Measurements from ENCODE around the gene ARL6IP4. TPM values are rescaled to one million over a fixed set of nuclear protein-coding genes. Genes with fewer than 3 reads are reported as not detected.

ARL6IP4 gene
- total RNA-seq (168 TPM), polyA plus RNA-seq (ENCODE audit: insufficient read depth, low read depth, low replicate concordance) (362 TPM)
- long read RNA-seq, donor 1, transcript ARL6IP4-220 (6 exons, 1,591 nt) = major isoform, 5 of 82 reads
- long read RNA-seq, donor 1, transcript ARL6IP4-210 (6 exons, 1,491 nt) = major isoform, 5 of 82 reads
- long read RNA-seq, donor 1, partial matches to known transcripts = 28 of 82 reads
- long read RNA-seq, donor 1, other reads (novel, unspliced or antisense) = 18 of 82 reads
- long read RNA-seq, donor 2, transcript ARL6IP4-210 (6 exons, 1,491 nt) = minor isoform, 12 of 119 reads
- long read RNA-seq, donor 2, transcript ARL6IP4-220 (6 exons, 1,591 nt) = major isoform, 20 of 119 reads
- long read RNA-seq, donor 2, partial matches to known transcripts = 55 of 119 reads
- long read RNA-seq, donor 2, other reads (novel, unspliced or antisense) = 15 of 119 reads
- long read RNA-seq, donor 3, transcript ARL6IP4-220 (6 exons, 1,591 nt) = major isoform, 19 of 118 reads
- long read RNA-seq, donor 3, transcript ARL6IP4-201 (6 exons, 1,644 nt) = minor isoform, 9 of 118 reads
- long read RNA-seq, donor 3, transcript ARL6IP4-210 (6 exons, 1,491 nt) = minor isoform, 8 of 118 reads
- long read RNA-seq, donor 3, transcript ARL6IP4-208 (6 exons, 796 nt) = minor isoform, 8 of 118 reads
- long read RNA-seq, donor 3, partial matches to known transcripts = 46 of 118 reads
- long read RNA-seq, donor 3, other reads (novel, unspliced or antisense) = 20 of 118 reads
- long read RNA-seq, donor 4, transcript ARL6IP4-220 (6 exons, 1,591 nt) = minor isoform, 9 of 142 reads
- long read RNA-seq, donor 4, transcript ARL6IP4-213 (2 exons, 562 nt) = minor isoform, 7 of 142 reads
- long read RNA-seq, donor 4, transcript ARL6IP4-210 (6 exons, 1,491 nt) = major isoform, 13 of 142 reads
- long read RNA-seq, donor 4, transcript ARL6IP4-208 (6 exons, 796 nt) = minor isoform, 7 of 142 reads
- long read RNA-seq, donor 4, partial matches to known transcripts = 88 of 142 reads
- long read RNA-seq, donor 4, other reads (novel, unspliced or antisense) = 8 of 142 reads
- long read RNA-seq, donor 5, partial matches to known transcripts = 0 of 3 reads
- long read RNA-seq, donor 5, other reads (novel, unspliced or antisense) = 0 of 3 reads
- long read RNA-seq, donor 6, transcript ARL6IP4-220 (6 exons, 1,591 nt) = major isoform, 12 of 149 reads
- long read RNA-seq, donor 6, transcript ARL6IP4-210 (6 exons, 1,491 nt) = minor isoform, 7 of 149 reads
- long read RNA-seq, donor 6, transcript ARL6IP4-208 (6 exons, 796 nt) = minor isoform, 7 of 149 reads
- long read RNA-seq, donor 6, transcript ARL6IP4-214 (5 exons, 1,273 nt) = minor isoform, 5 of 149 reads
- long read RNA-seq, donor 6, partial matches to known transcripts = 79 of 149 reads
- long read RNA-seq, donor 6, other reads (novel, unspliced or antisense) = 27 of 149 reads
- long read RNA-seq, donor 7, transcript ARL6IP4-201 (6 exons, 1,644 nt) = minor isoform, 11 of 184 reads
- long read RNA-seq, donor 7, transcript ARL6IP4-208 (6 exons, 796 nt) = minor isoform, 10 of 184 reads
- long read RNA-seq, donor 7, transcript ARL6IP4-220 (6 exons, 1,591 nt) = minor isoform, 10 of 184 reads
- long read RNA-seq, donor 7, transcript ARL6IP4-210 (6 exons, 1,491 nt) = major isoform, 15 of 184 reads
- long read RNA-seq, donor 7, partial matches to known transcripts = 40 of 184 reads
- long read RNA-seq, donor 7, other reads (novel, unspliced or antisense) = 86 of 184 reads
- long read RNA-seq, donor 8, transcript ARL6IP4-201 (6 exons, 1,644 nt) = major isoform, 14 of 111 reads
- long read RNA-seq, donor 8, transcript ARL6IP4-213 (2 exons, 562 nt) = minor isoform, 5 of 111 reads
- long read RNA-seq, donor 8, transcript ARL6IP4-220 (6 exons, 1,591 nt) = minor isoform, 13 of 111 reads
- long read RNA-seq, donor 8, transcript ARL6IP4-210 (6 exons, 1,491 nt) = minor isoform, 12 of 111 reads
- long read RNA-seq, donor 8, partial matches to known transcripts = 37 of 111 reads
- long read RNA-seq, donor 8, other reads (novel, unspliced or antisense) = 16 of 111 reads
- long read RNA-seq, donor 9, transcript ARL6IP4-210 (6 exons, 1,491 nt) = major isoform, 6 of 28 reads
- long read RNA-seq, donor 9, partial matches to known transcripts = 12 of 28 reads
- long read RNA-seq, donor 9, other reads (novel, unspliced or antisense) = 0 of 28 reads
- long read RNA-seq, donor 10, transcript ARL6IP4-210 (6 exons, 1,491 nt) = minor isoform, 6 of 90 reads
- long read RNA-seq, donor 10, transcript ARL6IP4-220 (6 exons, 1,591 nt) = major isoform, 11 of 90 reads
- long read RNA-seq, donor 10, transcript ARL6IP4-201 (6 exons, 1,644 nt) = minor isoform, 8 of 90 reads
- long read RNA-seq, donor 10, partial matches to known transcripts = 41 of 90 reads
- long read RNA-seq, donor 10, other reads (novel, unspliced or antisense) = 8 of 90 reads

GRCh38 chr12:122980183-122981035 lies at the start of gene ARL6IP4:
TSS of gene ARL6IP4 (plus strand) at chr12:122980681. CDS start at chr12:122981140, 459 bp downstream.
- no peaks in the 10 kb centered on the region for H3K9me3 ChIP-seq (ENCODE audit: control insufficient read depth in 2 of 3, insufficient read depth in 1 of 3, low read length in 3 of 3)
- intact Hi-C loops (cut with DNase I) = no loop called here
- peak within 1 kb of the TSS; percentile 75 to 77 (median 77) for H3K4me3 ChIP-seq (ENCODE audit: low read length in 3 of 3)
- H3K36me3 ChIP-seq (ENCODE audit: control insufficient read depth in 2 of 3, insufficient read depth in 3 of 3, low read length in 3 of 3) = peaks cover 0 to 7% (median 3%) of the 10 kb centered on the region in 3 donors
- peak within 1 kb of the TSS; percentile 57 to 69 for H3K27ac ChIP-seq (ENCODE audit: low read depth in 2 of 2, low read length in 2 of 2)
- TF ChIP-seq, protein P1, sequence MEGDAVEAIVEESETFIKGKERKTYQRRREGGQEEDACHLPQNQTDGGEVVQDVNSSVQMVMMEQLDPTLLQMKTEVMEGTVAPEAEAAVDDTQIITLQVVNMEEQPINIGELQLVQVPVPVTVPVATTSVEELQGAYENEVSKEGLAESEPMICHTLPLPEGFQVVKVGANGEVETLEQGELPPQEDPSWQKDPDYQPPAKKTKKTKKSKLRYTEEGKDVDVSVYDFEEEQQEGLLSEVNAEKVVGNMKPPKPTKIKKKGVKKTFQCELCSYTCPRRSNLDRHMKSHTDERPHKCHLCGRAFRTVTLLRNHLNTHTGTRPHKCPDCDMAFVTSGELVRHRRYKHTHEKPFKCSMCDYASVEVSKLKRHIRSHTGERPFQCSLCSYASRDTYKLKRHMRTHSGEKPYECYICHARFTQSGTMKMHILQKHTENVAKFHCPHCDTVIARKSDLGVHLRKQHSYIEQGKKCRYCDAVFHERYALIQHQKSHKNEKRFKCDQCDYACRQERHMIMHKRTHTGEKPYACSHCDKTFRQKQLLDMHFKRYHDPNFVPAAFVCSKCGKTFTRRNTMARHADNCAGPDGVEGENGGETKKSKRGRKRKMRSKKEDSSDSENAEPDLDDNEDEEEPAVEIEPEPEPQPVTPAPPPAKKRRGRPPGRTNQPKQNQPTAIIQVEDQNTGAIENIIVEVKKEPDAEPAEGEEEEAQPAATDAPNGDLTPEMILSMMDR (IDR thresholded peaks at IDR 0.05; ENCODE audit: borderline replicate concordance, extremely low read depth, insufficient read depth) = no peak
- DNase-seq (peak; percentile 52 to 91 (median 76)), FAIRE-seq (no peak)
- H3K4me1 ChIP-seq (ENCODE audit: control insufficient read depth in 2 of 3, insufficient read depth in 2 of 3, low read depth in 1 of 3, low read length in 3 of 3) = peaks cover 3 to 59% (median 24%) of the 10 kb centered on the region in 3 donors
- no peaks in the 10 kb centered on the region for H3K27me3 ChIP-seq (ENCODE audit: control insufficient read depth, insufficient read depth, low read length)
- peak within 1 kb of the TSS; percentile 61 to 88 (median 73) for H3K9ac ChIP-seq (ENCODE audit: low read length in 3 of 3)

DNA sequence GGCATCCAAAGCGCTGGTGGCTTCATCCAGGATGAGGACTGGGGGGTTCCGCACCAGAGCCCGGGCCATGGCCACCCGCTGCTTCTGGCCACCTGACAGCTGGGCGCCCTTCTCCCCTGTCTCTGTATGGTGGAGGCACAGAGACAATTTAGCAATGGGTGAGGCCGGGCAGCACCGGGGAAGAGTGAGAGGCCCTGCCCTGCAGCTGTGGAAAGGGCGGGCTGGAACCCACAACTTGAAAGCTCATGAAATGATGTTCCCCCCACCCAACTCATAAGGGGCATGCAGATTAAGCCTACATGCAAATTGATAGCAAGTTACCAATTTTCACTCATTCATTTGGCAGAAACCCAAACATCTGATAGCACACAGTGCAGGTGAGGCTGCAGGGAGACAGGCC lies 48.3 kb upstream of the ARL6IP4 start:
- Histone ChIP-seq H3K9ac (ENCODE audit: low read length in 3 of 3) (no peak overlapping the region), H3K27ac (ENCODE audit: low read depth in 2 of 2, low read length in 2 of 2) (no peak overlapping the region), H3K4me1 (ENCODE audit: control insufficient read depth in 2 of 3, insufficient read depth in 2 of 3, low read depth in 1 of 3, low read length in 3 of 3) (no peaks in the 10 kb centered on the region), H3K4me3 (ENCODE audit: low read length in 3 of 3) (no peak overlapping the region), H3K9me3 (ENCODE audit: control insufficient read depth in 2 of 3, insufficient read depth in 1 of 3, low read length in 3 of 3) (no peaks in the 10 kb centered on the region), H3K27me3 (ENCODE audit: control insufficient read depth, insufficient read depth, low read length) (no peaks in the 10 kb centered on the region), H3K36me3 (ENCODE audit: control insufficient read depth in 2 of 3, insufficient read depth in 3 of 3, low read length in 3 of 3) (no peaks in the 10 kb centered on the region)
- no peak for DNase-seq
- TF ChIP-seq, protein P1 (IDR thresholded peaks at IDR 0.05; ENCODE audit: borderline replicate concordance, extremely low read depth, insufficient read depth) = no peak
- FAIRE-seq = no peak
- intact Hi-C loops (cut with DNase I) = no loop called here
